DOHH2 (cell line): ENCODE measurements around the gene PPP1R3G.

Experiments used
- H3F3A ChIP-seq: fragments of 200-600 bp; sonication (generic), shearing (Covaris generic); 2 replicates; pipeline ENCODE4 v1.6.0; 2016; ENCODE audit warnings: antibody characterized with exemption, mild to moderate bottlenecking; ENCODE audit not compliant: control insufficient read depth, insufficient read depth
- H3K27ac ChIP-seq: fragments of 200-600 bp; sonication (generic); 2 replicates; pipeline ENCODE4 v1.5.1; 2014; ENCODE audit warnings: low read depth, mild to moderate bottlenecking, low read length, moderate library complexity
- H3K27me3 ChIP-seq: fragments of 200-600 bp; sonication (generic); 2 replicates; pipeline ENCODE4 v1.6.1; 2014; ENCODE audit warnings: mild to moderate bottlenecking, low read length, mixed read lengths; ENCODE audit not compliant: control insufficient read depth
- H3K36me3 ChIP-seq: fragments of 200-600 bp; sonication (generic); 2 replicates; pipeline ENCODE4 v1.6.1; 2014; ENCODE audit warnings: mild to moderate bottlenecking, low read length, moderate library complexity, mixed read lengths; ENCODE audit not compliant: control insufficient read depth
- H3K4me1 ChIP-seq: fragments of 200-600 bp; sonication (generic); 2 replicates; pipeline ENCODE4 v1.6.1; 2014; ENCODE audit warnings: mild to moderate bottlenecking, low read length, mixed read lengths; ENCODE audit not compliant: control insufficient read depth
- H3K4me2 ChIP-seq: fragments of 200-600 bp; sonication (generic); 2 replicates; pipeline ENCODE4 v1.6.0; 2014; ENCODE audit warnings: mild to moderate bottlenecking, low read length, moderate library complexity
- H3K4me3 ChIP-seq: fragments of 200-600 bp; sonication (generic); 2 replicates; pipeline ENCODE4 v1.5.1; 2014; ENCODE audit warnings: mild to moderate bottlenecking, low read length, mixed read lengths
- H3K79me2 ChIP-seq: fragments of 200-600 bp; sonication (generic); 2 replicates; pipeline ENCODE4 v1.6.1; 2014; ENCODE audit warnings: mild to moderate bottlenecking, low read length, mixed read lengths; ENCODE audit not compliant: control insufficient read depth
- H3K9me2 ChIP-seq: fragments of 200-600 bp; sonication (generic); replicated peaks from 2 replicates; pipeline ENCODE4 v1.6.1; 2014; ENCODE audit warnings: mild to moderate bottlenecking, low read length, mixed read lengths; ENCODE audit not compliant: control insufficient read depth
- H3K9me3 ChIP-seq: fragments of 200-600 bp; sonication (generic); 2 replicates; pipeline ENCODE4 v1.6.1; 2014; ENCODE audit warnings: antibody characterized with exemption, low read length, mixed read lengths; ENCODE audit not compliant: control insufficient read depth, insufficient read depth
- H4K20me1 ChIP-seq: fragments of 200-600 bp; sonication (generic); 2 replicates; pipeline ENCODE4 v1.6.0; 2014; ENCODE audit warnings: low read depth, mild to moderate bottlenecking, antibody characterized with exemption, low read length, moderate library complexity; ENCODE audit not compliant: control insufficient read depth, insufficient read depth
- EZH2phosphoT487 ChIP-seq: fragments of 200-600 bp; sonication (generic); IDR thresholded peaks from 2 replicates; pipeline ENCODE4 v1.6.1; 2017; ENCODE audit warnings: borderline replicate concordance, mild to moderate bottlenecking, antibody characterized with exemption, low read length, moderate library complexity, mixed read lengths
- TF ChIP-seq, protein P1 (sequence below): fragments of 200-600 bp; sonication (generic); IDR thresholded peaks from one replicate; pipeline ENCODE4 v1.5.1; 2014; ENCODE audit warnings: antibody characterized with exemption, mild to moderate bottlenecking, low read depth, low read length; ENCODE audit not compliant: poor library complexity, severe bottlenecking

PPP1R3G gene

DNA sequence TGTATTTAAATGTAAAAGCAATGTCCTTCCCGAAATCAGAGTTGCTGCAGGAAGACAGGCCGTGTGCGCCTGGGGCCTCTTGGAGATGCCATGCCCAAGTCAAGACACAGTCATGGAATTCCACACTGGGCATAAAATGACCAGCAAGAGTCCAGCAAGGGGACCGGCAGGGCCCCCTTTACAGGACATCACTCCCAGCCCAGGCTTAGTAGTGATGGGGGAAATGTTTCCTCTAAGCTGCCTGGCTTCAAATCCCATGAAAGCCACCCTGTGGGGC is 1.9 kb upstream of the PPP1R3G start:
- peaks cover 47% of the 10 kb centered on the region for H3K27me3 ChIP-seq
- no peaks in the 10 kb centered on the region for H3K9me3 ChIP-seq
- no peaks in the 10 kb centered on the region for H3F3A ChIP-seq
- TF ChIP-seq EZH2phosphoT487, result no peak
- TF ChIP-seq, protein P1, sequence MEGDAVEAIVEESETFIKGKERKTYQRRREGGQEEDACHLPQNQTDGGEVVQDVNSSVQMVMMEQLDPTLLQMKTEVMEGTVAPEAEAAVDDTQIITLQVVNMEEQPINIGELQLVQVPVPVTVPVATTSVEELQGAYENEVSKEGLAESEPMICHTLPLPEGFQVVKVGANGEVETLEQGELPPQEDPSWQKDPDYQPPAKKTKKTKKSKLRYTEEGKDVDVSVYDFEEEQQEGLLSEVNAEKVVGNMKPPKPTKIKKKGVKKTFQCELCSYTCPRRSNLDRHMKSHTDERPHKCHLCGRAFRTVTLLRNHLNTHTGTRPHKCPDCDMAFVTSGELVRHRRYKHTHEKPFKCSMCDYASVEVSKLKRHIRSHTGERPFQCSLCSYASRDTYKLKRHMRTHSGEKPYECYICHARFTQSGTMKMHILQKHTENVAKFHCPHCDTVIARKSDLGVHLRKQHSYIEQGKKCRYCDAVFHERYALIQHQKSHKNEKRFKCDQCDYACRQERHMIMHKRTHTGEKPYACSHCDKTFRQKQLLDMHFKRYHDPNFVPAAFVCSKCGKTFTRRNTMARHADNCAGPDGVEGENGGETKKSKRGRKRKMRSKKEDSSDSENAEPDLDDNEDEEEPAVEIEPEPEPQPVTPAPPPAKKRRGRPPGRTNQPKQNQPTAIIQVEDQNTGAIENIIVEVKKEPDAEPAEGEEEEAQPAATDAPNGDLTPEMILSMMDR, result no peak
- no peaks in the 10 kb centered on the region for H3K9me2 ChIP-seq
- no peak overlapping the region for H3K27ac ChIP-seq
- H3K4me2 ChIP-seq, result no peak overlapping the region
- no peaks in the 10 kb centered on the region for H4K20me1 ChIP-seq
- no peak overlapping the region for H3K4me3 ChIP-seq
- no peaks in the 10 kb centered on the region for H3K36me3 ChIP-seq
- H3K79me2 ChIP-seq, result no peaks in the 10 kb centered on the region
- H3K4me1 ChIP-seq, result peaks cover 8% of the 10 kb centered on the region; the same call in 1 of the 2 replicates

DNA sequence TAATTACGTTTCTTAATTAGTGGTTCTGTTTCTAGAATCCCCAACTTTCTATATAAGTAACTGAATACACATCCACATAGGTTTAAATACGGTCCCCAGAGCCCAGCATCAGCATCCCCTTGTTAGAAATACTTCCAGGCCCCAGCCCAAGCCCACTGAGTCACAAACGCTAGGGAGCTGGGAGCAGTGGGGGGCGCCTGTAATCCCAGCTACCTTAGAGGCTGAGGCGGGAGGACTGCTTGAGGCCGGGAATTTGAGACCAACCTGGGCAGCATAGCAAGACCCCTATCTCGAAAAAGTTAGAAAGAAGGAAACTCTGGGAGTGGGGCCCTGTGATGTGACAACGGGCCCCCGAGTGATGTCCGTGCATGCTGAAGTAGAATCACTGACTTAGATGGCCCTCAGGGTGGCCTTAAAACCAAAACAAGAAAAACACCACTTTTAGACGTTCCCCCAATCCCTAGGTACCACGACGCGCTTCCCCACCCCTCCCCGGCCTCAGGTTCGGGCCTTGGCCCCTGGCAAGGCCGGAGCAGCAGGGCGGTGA is 1.3 kb upstream of the PPP1R3G start:
- TF ChIP-seq, protein P1, result no peak
- TF ChIP-seq EZH2phosphoT487, result no peak
- Histone ChIP-seq H3K9me2 (no peaks in the 10 kb centered on the region), H3K4me1 (peaks cover 8% of the 10 kb centered on the region; the same call in 1 of the 2 replicates), H3F3A (no peaks in the 10 kb centered on the region), H3K4me2 (no peak overlapping the region), H3K9me3 (no peaks in the 10 kb centered on the region), H4K20me1 (no peaks in the 10 kb centered on the region), H3K4me3 (no peak overlapping the region), H3K27me3 (peaks cover 48% of the 10 kb centered on the region), H3K36me3 (no peaks in the 10 kb centered on the region), H3K79me2 (no peaks in the 10 kb centered on the region), H3K27ac (no peak overlapping the region)

- H3K4me3 ChIP-seq, result peak overlapping the region; percentile 41
- H4K20me1 ChIP-seq, result no peaks in the 10 kb centered on the region
- H3K36me3 ChIP-seq, result no peaks in the 10 kb centered on the region
- no peak overlapping the region for H3K27ac ChIP-seq
- TF ChIP-seq, protein P1, result no peak
- no peak for TF ChIP-seq EZH2phosphoT487
- H3K9me2 ChIP-seq, result no peaks in the 10 kb centered on the region
- no peaks in the 10 kb centered on the region for H3K79me2 ChIP-seq
- peaks cover 8% of the 10 kb centered on the region; the same call in 1 of the 2 replicates for H3K4me1 ChIP-seq
- peak overlapping the region; percentile 55 for H3K4me2 ChIP-seq
- H3F3A ChIP-seq, result no peaks in the 10 kb centered on the region
- no peaks in the 10 kb centered on the region for H3K9me3 ChIP-seq
- H3K27me3 ChIP-seq, result peaks cover 48% of the 10 kb centered on the region
These were observed 771 bp upstream of the PPP1R3G start for GRCh38 chr6:5084360-5084780.
